Measurements from ENCODE around the gene CDH23.
"Not testable (repeated sequence)": the region's sequence is repeated elsewhere in the genome, so short reads cannot be mapped to it uniquely, and the experiment has no call there.

CDH23 gene

DNA sequence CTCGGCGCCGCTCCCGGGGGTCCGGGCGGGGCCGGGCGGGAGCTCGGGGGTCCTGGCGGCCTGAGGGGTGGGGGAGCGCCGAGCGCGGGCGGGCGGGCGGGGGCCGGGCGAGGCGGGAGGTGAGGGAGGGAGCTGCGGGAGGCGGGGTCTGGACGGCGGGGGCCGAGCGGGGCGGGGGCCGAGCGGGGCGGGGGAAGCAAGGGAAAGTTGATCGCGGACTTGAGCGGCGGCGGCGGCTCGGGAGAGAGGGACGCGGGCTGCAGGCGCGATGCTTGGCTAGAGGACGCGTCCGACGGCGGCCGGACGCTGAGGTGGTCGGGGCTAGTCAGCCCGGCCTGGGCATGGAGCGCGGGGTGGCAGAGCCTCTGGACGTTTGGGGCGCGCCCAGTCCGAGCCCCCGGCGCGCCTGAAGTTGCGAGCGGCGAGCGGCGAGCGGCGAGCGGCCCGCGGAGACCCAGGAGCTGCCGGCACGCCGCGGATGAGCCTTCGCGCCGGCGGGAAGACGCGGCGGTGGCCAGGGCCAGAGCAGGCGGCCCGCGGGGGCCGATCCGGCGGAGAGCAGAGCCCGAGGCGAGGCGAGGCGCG, at the start of gene CDH23:
CDH23 (plus strand) TSS at position 210 of the 585 bp plus-strand sequence. CDS start 42,912 bp downstream, outside the sequence.
- no peak for DNase-seq (ENCODE audit: low read depth)

DNA sequence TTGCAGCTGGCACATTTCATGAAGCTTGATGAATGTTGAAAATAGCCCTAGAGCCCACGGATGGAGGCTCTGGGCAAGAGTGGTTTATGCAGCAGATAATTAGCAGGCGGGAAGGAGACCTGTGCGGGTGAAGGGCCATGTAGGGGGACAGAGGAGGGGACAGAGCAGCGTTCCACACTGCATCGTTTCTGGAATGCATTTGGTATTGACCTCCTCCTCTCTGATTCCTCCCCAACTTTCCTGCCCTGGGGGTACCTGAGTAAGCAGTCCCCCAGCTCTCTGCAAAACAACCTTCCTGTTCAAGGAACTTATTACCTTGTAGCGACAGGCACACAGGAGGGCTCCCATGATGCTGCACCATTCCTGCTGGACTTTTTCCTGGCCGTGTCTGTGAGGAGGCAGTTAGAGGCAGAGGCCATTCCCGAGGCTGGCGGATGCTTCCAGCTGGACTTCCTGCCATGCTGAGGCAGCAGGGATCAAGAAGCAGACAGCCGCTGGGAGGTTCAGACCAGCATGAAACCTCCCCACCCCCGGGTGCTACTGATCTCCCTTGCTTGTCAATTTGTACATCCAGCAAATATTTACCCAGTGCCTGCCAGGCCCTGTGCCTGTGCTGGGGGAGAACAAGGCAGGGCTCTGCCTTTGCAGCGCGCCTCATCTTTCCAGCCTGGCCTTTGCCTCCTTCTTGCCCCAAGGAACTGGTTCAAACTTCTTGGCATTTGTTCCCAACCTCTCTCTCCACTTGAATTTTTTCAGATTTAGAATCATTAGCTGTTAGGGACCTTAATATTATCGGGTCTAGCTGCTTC, 48.9 kb upstream of the CDH23 start:
- no peak for DNase-seq (ENCODE audit: low read depth)

DNA sequence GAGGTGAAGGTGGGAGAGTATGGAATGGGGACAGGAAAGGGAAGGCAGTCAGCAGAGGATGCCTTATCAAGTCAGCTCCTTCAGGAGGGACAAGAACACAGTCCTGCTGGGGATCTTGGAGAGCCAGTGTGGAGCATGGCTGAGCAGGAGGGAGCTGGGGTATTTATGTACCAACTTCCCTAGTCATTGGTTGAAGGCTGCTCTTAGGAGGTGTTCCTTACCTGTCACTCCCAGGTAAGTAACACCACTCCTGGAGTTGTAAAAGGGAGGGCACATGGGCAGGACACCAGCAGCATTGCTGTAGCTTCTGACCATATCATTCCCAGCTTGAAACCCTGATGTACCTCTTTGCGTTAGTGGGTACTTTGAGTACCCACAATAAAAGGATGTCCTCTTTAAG, 47.9 kb upstream of the CDH23 start:
- no peak for DNase-seq (ENCODE audit: low read depth)

DNA sequence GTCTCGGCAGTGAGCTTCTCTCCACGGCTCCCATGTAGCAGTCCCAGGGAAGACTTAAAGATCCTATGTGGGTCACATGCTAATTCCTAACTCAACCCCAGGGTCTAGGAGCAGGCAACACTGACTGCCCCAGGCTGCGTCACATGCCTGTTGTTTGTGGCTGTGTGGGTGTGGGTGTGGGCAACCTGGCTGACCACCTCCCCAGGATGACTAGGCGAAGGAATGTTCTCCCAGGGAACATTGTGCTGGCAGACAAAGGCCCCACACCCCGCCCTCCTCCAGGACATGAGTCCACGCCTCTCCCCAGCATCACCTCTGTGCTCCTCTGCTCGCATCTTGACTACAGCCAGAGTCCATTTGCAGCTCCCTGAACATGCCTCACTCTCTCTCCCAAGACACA, 47.3 kb upstream of the CDH23 start:
- DNase-seq (ENCODE audit: low read depth): no peak

DNA sequence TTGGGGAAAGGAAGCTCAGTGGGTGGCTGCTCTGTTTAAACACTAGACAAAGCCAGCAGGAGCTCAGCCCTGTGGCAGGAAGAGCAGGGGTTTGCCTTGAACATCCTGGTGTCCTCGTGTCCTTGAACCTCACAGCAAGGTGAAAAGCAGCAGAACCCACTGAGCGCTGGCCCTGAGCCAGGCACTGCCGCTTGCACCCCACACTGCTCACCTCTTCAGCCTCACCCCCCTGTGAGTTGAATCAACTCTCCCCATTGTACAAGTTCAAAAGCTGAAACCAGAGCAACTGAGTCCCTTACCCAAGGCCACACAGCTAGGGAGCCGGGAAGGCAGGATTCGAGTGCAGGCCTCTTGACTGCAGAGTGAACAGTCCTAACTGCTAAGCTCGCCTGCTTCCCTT, 45.6 kb upstream of the CDH23 start:
- no peak for DNase-seq (ENCODE audit: low read depth)

DNA sequence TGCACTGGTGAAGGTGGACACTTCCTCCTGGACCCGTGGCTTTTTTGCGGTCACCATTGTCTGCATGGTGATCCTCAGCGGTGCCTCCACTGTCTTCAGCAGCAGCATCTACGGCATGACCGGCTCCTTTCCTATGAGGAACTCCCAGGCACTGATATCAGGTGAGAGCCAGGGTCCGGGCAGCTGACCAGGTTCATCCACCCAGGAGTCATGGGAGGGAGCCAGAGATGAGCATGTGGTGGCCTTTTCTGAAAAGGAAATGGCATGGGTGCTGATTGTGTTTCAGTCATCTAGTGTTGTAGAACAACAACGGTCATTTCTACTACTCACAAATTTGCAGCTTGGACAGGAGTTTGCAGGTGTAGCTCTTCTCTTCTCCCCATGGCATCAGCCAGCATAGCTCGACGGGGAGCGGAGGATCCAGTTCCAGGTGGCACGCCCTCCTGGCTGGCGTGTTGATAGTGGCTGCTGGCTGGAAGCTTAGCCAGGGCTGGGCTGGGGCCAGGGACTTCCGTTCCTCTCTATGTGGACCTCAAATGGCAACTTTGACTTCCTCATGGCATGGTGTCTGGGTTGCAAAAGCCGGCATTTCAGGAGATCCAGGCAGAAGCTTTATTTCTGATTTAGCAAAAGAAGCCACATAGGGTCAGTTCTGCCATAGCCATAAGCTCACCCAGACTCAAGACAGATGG, 44.9 kb upstream of the CDH23 start:
- DNase-seq (ENCODE audit: low read depth): no peak

DNA sequence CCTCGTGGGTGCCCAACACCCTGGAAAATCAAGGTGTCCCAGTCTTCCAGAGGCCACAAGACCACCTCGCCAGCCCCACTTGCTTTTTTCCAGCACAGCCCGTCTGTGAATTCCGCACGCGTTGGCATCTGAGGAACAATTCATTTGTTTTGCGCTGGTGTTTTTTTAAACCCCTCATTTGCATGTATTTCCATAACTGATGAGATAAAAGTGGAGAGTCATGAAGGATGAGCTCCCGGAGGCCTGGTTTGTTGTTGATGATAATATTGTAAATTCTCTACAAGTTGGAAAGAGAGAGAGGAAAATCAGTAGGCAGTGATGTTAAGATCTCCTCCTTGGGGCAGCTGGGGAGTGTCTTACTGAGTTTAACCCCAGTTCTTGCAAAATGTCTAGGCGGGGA, 43.1 kb upstream of the CDH23 start:
- no peak for DNase-seq (ENCODE audit: low read depth)

DNA sequence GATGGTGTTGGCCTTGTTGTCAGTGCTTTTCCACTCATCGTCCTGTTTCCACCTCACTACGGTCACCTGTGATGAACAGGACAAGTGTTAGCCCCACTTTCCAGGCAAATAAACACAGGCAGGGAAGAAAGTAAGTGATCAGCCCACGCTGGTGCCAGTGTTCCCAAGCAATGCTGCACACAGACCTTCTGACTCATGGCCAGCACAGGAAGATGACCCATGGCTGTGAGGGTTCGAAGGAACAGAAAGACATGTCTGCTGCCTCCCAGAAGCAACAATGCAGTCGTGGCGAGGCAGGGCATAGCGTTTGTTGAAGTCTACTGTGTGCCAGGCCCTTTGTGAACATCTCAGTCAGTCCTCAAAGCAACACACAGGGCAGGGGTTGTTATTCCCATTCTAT, 41.9 kb upstream of the CDH23 start:
- no peak for DNase-seq (ENCODE audit: low read depth)

DNA sequence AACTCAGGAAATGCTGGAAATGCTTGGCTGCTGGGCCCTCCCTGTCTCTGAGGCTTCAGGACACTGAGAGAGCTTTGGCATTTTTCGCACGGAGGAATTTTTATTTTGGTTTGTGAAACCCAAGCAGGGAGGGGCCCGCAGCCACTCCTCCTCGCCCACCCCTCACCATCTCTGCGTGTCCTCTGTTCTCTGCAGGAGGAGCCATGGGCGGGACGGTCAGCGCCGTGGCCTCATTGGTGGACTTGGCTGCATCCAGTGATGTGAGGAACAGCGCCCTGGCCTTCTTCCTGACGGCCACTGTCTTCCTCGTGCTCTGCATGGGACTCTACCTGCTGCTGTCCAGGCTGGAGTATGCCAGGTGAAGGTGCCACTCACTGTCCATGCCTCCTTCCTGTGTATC, 40.8 kb upstream of the CDH23 start:
- DNase-seq (ENCODE audit: low read depth): no peak

DNA sequence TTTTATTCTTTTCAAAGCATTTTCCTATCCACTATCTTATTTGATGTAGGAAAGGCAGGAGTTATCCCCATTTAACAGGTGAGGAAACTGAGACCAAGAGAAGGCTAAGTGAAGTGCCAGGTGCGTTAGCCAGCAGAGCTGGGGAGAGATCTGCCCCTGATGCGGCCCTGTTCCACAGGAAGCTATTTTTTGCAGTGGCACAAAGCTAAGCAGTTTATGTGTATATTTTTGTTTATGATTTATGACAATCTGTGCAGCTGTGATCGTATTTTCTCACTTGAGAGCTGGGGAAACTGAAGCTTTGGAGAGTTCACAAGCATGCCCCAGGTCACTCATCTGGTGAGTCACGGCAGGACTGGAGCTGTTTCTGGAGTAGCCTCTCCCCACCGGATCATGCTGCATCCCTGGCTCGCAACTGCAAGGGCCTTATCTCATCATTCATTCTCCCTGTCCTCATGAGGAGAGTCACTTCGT, 38.9 kb upstream of the CDH23 start:
- no peak for DNase-seq (ENCODE audit: low read depth)

DNA sequence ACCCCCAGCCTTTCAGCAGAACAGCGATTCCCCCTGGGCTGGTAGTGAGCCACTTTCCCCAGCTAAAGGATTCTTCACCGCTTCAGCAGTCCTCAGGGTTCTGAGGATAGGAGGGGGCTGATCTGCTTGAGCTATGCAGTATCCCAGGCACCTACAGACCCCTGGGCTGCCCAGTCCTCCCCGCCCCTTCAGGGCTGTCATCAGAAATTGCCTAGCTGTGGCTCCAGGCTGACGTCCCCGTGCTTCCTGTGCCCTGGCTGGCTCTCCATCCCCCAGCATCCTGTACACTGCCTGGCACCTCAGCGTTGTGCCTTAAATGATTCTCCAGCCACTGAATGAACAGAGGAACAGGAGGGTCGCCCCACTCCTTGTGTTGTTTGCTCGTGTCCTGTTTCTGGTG, 38.4 kb upstream of the CDH23 start:
- no peak for DNase-seq (ENCODE audit: low read depth)

DNA sequence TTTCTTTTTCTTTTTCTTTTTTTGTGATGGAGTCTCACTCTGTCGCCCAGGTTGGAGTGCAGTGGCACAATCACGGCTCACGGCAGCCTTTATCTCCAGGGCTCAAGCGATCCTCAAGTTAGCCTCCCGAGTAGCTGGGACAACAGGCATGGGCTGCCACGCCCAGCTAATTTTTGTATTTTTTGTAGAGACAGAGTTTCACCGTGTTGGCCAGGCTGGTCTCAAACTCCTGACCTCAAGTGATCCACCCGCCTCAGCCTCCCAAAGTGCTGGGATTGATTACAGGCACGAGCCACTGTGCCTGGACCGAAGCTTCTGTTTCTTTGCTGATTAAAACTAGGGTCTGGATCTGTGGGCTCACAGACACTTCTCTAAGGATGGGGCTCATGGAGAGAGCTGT, 37.8 kb upstream of the CDH23 start:
- not testable (repeated sequence) for DNase-seq (ENCODE audit: low read depth)

DNA sequence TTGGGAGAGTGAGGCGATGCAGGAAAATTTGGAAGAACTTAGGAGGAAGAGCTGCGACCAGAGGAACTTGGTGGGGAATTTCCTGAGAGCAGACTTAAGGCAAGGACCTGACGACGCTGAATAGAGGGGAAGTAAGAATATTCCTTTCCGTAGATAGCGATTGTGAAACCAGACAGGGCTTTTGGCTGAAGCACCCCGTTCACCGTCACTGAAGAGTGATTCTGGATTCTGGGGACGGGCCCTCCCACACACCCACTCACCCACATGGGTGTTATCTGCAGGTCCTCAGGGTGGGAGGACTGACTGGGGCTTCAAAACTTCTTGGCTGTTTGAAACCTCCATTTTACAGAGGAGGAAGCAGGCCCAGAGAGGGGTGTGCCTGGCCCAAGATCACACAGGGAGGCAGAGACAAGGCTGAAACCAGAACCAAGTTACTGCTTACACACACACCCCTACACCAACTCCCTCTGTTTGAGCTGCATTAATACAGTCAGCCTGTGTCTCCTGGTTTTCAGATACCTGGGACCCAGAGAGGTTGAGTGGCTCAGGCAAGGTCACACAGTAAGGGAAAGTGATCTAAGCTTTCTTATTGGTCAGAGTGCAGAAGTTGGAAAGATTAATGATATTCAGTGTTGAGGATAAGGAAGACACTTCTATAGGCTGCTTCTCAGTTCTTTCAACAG, 37.2 kb upstream of the CDH23 start:
- no peak for DNase-seq (ENCODE audit: low read depth)

DNA sequence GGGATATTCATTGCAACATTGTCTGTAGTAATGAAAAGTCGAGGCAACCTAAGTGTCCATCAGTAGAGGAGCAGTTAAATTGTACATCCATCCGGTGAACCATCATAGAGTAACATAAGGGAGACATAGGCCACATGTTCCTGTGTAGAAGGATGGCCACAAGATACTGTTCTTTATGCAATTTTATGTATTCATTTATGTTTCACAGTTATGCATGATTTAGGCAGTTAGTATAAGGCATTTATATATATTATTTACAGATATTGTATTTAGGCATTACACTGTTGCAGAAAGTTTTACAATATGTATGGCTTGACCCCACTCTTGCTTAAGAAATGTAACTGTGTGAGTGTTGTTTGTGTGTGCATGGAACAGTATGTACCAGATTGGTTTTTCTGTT, 36.0 kb upstream of the CDH23 start:
- DNase-seq (ENCODE audit: low read depth): no peak

DNA sequence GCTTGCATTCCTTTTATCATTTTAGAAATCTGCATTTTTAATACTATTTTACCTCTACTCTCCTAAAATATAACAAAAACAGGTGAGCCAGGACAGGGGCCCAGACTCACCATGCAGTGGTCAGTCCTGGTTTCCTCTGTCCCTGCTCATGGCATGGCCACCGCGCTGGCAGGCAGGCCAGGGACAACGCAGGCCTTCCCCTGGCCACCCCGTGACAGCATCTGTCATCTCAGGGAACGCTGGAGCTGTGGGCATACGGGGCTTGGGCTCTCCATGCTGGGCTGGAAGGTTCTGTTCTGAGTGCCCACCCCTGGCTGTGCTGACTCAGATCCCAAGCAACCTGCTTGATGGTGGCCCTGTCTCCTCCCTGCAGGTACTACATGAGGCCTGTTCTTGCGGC, 35.1 kb upstream of the CDH23 start:
- DNase-seq (ENCODE audit: low read depth): no peak

DNA sequence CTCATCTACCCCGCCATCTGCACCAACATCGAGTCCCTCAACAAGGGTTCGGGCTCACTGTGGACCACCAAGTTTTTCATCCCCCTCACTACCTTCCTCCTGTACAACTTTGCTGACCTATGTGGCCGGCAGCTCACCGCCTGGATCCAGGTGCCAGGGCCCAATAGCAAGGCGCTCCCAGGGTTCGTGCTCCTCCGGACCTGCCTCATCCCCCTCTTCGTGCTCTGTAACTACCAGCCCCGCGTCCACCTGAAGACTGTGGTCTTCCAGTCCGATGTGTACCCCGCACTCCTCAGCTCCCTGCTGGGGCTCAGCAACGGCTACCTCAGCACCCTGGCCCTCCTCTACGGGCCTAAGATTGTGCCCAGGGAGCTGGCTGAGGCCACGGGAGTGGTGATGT, 34.6 kb upstream of the CDH23 start:
- DNase-seq (ENCODE audit: low read depth): no peak

DNA sequence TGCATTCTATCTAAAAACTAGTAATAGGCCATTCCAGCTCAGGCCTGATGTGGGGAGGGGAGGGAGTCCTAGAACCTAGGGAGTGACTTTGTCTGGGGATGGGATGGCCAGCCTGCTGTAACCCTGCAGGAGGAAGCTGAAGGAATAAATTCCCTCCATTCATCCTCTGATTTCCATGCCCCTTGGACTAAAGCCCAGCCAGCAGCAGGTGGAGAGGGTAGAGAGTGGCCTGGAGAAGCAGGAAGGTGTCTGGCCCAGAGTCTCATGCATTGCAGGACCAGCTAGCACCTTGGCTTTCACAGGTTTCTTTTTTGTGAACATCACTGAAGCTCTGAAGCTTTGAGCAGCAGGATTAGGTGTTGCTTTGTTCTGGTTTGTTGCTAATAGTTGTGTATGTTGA, 32.8 kb upstream of the CDH23 start:
- no peak for DNase-seq (ENCODE audit: low read depth)

DNA sequence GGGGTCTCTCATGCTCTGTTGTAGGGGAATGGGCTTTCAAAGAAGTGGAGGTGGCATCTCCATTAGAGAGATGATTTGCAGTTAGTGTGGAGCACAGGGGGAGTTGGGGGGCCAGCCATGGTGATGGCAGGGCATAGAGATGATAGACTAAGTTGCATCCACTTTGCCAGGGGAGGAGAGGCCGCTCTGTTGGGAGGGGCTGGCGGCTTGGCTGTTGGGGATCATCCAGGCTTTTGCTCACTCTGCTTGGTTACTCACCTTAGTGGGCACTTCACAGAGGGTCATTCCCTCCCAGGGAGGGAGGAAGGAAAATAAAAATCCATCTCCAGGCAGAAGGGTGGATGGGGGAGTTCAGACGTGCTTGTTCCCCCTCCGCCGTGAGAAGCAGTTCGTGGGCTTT, 31.4 kb upstream of the CDH23 start:
- DNase-seq (ENCODE audit: low read depth): no peak

DNA sequence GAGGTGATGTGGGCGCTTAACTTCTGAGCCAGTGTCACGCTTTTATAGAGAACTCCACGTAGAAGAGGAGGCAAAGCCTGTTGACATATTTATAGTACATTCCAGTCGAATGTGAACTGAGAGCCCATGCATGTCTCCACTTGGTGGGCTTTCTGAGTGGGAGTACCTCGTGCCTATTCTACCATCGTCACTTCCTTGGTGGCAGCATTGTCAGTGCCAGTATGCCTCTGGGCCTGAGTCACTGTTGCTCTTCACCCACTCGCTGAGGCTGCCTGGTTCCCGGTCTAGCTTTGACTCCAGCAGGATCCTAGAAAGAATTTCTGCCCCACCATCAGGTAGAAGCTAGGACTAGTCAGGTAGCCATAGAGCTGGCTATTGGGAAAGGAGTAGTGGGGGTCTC, 30.0 kb upstream of the CDH23 start:
- no peak for DNase-seq (ENCODE audit: low read depth)

DNA sequence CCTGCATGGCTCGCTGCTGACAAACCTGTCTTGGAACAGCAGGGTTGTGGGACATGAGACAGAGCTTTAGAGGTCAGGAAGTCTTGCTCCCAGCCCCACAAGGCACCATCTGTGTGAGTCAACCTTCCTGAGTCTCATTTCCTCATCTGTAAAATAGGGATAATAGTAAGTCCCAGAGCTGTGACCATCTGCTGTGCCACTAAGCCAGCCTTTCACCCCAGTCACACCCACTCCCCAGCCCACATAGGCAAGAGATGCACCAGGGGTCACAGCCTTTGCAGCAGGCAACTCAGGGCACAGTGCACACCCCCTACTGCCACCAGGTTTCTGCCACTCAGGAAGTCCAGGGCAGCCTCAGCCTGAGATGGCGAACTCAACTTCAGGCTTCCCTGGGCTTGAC, 29.4 kb upstream of the CDH23 start:
- no peak for DNase-seq (ENCODE audit: low read depth)

DNA sequence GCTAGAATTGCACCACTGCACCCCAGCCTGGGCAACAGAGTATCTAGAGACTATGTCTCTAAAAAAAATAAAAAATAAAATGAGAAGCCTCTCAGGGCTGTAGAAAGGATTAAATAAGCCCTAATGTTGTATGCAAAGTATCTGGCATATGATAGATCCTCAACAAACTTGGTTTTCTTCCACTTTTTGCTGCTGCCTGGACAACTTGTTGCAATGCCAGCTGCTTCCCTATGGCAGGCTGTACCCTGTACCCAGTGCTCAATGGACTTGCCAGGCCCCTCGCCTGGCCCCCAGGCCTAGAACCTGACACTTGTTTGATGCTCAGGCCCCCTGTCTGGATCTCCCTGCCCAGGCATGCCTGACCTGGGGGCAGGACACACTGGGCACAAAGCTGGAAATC, 28.5 kb upstream of the CDH23 start:
- no peak for DNase-seq (ENCODE audit: low read depth)

DNA sequence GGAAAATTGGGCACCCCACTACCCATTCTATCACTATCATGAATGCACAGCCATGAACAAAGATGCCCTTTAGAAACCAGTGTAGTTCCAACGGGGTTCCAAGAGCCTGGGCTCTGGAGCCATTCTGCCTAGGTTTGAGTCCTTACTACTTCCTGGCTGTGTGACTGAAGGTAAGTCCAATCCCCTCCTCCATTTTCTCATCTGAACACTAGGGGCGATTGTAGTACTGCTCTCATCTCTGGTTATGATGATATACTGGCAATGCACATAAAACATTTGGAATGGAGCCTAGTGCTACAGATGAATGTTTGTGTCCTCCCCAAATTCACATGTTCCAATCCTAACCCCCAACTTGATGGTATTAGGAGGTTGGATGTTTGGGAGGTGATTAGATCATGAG, 28.1 kb upstream of the CDH23 start:
- DNase-seq (ENCODE audit: low read depth): no peak

DNA sequence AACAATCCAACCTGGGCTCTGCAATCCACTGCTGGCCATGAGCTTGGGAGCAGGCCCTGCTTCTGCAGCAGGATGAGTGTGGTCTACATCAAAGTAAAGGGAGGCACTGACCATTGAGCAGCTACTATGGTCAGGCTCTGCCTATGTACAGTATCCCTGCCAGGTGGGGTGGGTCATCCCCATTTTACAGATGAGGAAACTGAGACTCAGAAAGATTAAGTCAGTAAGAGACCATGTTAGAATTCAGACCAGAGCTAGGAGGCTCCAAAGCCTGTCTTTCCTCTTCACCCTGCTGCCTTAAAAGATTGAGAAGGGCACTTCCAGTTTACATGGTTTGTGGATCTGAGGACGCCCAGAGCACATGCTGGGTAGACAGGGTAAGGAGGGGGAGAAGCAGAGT, 27.1 kb upstream of the CDH23 start:
- DNase-seq (ENCODE audit: low read depth): no peak

All from stimulated activated CD4-positive, alpha-beta T cell treated with anti-CD3 and anti-CD28 coated beads, Interleukin-2, amount 100 ng/mL, for 4 hours (primary cell).